Loucy (cell line): Measurements from ENCODE around the gene CUX1.
A peak's percentile ranks its signal among the peaks of the same experiment; 100 is the strongest.

Source experiments
- H2AFZ ChIP-seq: fragments of 200-600 bp; sonication (generic); 2 replicates; pipeline ENCODE4 v1.6.0; 2016; ENCODE audit warnings: antibody characterized with exemption, mild to moderate bottlenecking, low read length, moderate library complexity
- H3F3A ChIP-seq: fragments of 200-600 bp; 2 replicates; pipeline ENCODE4 v1.6.0; 2016; ENCODE audit warnings: antibody characterized with exemption, low read depth, mild to moderate bottlenecking
- H3K27me3 ChIP-seq: fragments of 200-600 bp; sonication (generic); 2 replicates; pipeline ENCODE4 v1.6.1; 2014; ENCODE audit warnings: low read length, mild to moderate bottlenecking; ENCODE audit not compliant: insufficient read depth, poor library complexity, severe bottlenecking
- H3K36me3 ChIP-seq: fragments of 200-600 bp; sonication (generic); 2 replicates; pipeline ENCODE4 v1.6.1; 2016; ENCODE audit warnings: low read length; ENCODE audit not compliant: insufficient read depth
- H3K4me1 ChIP-seq: fragments of 200-600 bp; sonication (generic); 2 replicates; pipeline ENCODE4 v1.5.1; 2014; ENCODE audit warnings: low read length, mild to moderate bottlenecking; ENCODE audit not compliant: insufficient read depth, poor library complexity, severe bottlenecking
- H3K4me2 ChIP-seq: fragments of 200-600 bp; sonication (generic); 2 replicates; pipeline ENCODE4 v1.6.0; 2014; ENCODE audit warnings: antibody characterized with exemption, low read length, low read depth, mild to moderate bottlenecking; ENCODE audit not compliant: poor library complexity, severe bottlenecking
- H3K4me3 ChIP-seq: fragments of 200-600 bp; sonication (generic); 2 replicates; pipeline ENCODE4 v1.5.1; 2014; ENCODE audit warnings: low read length, mild to moderate bottlenecking, mixed read lengths; ENCODE audit not compliant: poor library complexity, severe bottlenecking
- H3K79me2 ChIP-seq: fragments of 200-600 bp; sonication (generic); 2 replicates; pipeline ENCODE4 v1.6.1; 2014; ENCODE audit warnings: low read length; ENCODE audit not compliant: insufficient read depth
- H3K9ac ChIP-seq: fragments of 200-600 bp; sonication (generic); 2 replicates; pipeline ENCODE4 v1.6.0; 2014; ENCODE audit warnings: mild to moderate bottlenecking, low read depth, low read length, moderate library complexity; ENCODE audit not compliant: poor library complexity, severe bottlenecking
- H3K9me2 ChIP-seq: fragments of 200-600 bp; sonication (generic); replicated peaks from 2 replicates; pipeline ENCODE4 v1.6.1; 2016; ENCODE audit warnings: low read depth, low read length, mixed read lengths
- H3K9me3 ChIP-seq: fragments of 200-600 bp; sonication (generic); 2 replicates; pipeline ENCODE4 v1.6.1; 2014; ENCODE audit warnings: mild to moderate bottlenecking, antibody characterized with exemption, low read length, low read depth; ENCODE audit not compliant: insufficient read depth
- H4K20me1 ChIP-seq: fragments of 200-600 bp; sonication (generic); 2 replicates; pipeline ENCODE4 v1.6.0; 2014; ENCODE audit warnings: antibody characterized with exemption, low read length, mild to moderate bottlenecking; ENCODE audit not compliant: insufficient read depth, poor library complexity, severe bottlenecking
- CTCF ChIP-seq: fragments of 200-600 bp; sonication (generic); conservative IDR thresholded peaks from 2 replicates; pipeline ENCODE4 v1.5.1; 2014; ENCODE audit warnings: mild to moderate bottlenecking, antibody characterized with exemption, low read length
- EZH2phosphoT487 ChIP-seq: fragments of 200-600 bp; IDR thresholded peaks from 2 replicates; pipeline ENCODE4 v1.6.1; 2018; ENCODE audit warnings: antibody characterized with exemption, mild to moderate bottlenecking, moderate library complexity, borderline replicate concordance

Gene CUX1

DNA sequence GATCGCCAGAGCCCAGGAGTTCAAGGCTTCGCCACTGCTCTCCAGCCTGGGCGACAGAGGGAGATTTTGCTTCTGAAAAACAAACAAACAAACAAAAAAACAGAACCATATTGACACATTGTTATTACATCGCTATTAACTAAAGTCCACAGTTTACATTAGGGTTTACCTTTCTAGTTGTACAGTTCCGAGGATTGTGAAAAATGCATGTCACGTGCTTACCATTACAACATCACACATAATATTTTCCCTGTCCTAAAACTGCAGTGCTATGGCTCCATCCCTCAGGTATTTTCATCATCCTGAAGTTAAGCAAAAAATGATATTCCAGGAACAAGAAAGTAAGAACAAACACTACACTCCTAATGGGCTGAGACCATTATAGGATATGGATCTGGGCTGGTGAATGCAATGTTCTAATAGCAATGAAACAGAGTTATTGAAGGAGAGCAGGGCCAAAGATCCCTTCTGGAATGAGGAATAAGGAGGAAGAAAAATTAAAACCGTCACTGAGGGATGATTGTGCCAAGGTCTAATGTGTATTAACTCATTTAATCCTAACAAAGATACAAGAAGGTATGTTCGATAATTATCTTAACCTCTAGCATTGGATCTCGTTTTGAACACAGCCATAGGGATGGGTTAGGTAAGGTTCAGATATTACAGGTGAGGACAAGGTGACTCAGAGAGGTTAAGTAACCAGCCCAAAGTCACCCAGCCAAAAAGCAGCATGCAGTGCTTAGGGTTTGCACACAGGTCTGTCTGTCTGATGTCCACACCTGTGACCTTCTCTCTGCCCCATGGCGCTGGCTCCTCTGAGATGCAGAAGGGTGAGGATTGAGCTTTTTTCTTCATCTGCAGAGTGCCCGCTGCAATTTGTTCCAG, 14.0 kb upstream of the CUX1 start:
- no peaks in the 10 kb centered on the region for H3F3A ChIP-seq
- no peak overlapping the region for H3K4me2 ChIP-seq
- H4K20me1 ChIP-seq, result no peaks in the 10 kb centered on the region
- H2AFZ ChIP-seq, result peak overlapping the region; percentile 62
- no peaks in the 10 kb centered on the region for H3K79me2 ChIP-seq
- no peak for TF ChIP-seq EZH2phosphoT487
- TF ChIP-seq CTCF, result no peak
- H3K4me3 ChIP-seq, result no peak overlapping the region
- H3K36me3 ChIP-seq, result no peaks in the 10 kb centered on the region
- H3K9me3 ChIP-seq, result no peaks in the 10 kb centered on the region
- H3K4me1 ChIP-seq, result peaks cover 6% of the 10 kb centered on the region
- no peaks in the 10 kb centered on the region for H3K9me2 ChIP-seq
- no peaks in the 10 kb centered on the region for H3K27me3 ChIP-seq
- no peak overlapping the region for H3K9ac ChIP-seq

GRCh38 chr7:101804088-101804963, 13.1 kb upstream of the CUX1 start:
- Histone ChIP-seq H3K36me3 (no peaks in the 10 kb centered on the region), H3K27me3 (no peaks in the 10 kb centered on the region), H3K9me2 (no peaks in the 10 kb centered on the region), H4K20me1 (no peaks in the 10 kb centered on the region), H3K9me3 (no peaks in the 10 kb centered on the region), H3K79me2 (no peaks in the 10 kb centered on the region), H3K4me1 (peaks cover 9% of the 10 kb centered on the region), H3K9ac (no peak overlapping the region), H3F3A (no peaks in the 10 kb centered on the region), H3K4me3 (no peak overlapping the region), H3K4me2 (no peak overlapping the region), H2AFZ (peak overlapping the region; percentile 62)
- TF ChIP-seq EZH2phosphoT487 (no peak), CTCF (no peak)

DNA sequence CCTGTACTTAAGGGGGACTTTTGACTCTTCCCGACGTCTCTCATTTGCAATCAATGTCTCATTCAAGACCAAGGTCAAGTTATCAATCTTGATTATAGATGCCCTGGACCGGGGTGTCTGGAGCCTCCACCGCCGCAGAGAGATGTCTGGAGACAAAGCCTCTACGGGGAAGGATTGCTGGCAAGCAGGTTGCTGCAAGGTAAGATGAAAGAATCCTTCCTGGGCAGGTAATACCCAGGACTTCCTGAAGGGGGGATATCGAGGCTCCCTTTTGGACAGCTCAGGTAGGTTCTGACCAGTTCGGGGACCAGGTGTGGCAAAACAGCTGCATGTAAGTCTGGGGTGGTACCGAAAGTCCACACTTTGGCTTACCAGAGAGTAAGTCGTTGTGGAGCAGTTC, 12.5 kb upstream of the CUX1 start:
- Histone ChIP-seq H3K79me2 (no peaks in the 10 kb centered on the region), H3K36me3 (no peaks in the 10 kb centered on the region), H3K27me3 (no peaks in the 10 kb centered on the region), H4K20me1 (no peaks in the 10 kb centered on the region), H3K9ac (no peak overlapping the region), H3K9me3 (no peaks in the 10 kb centered on the region), H3F3A (no peaks in the 10 kb centered on the region), H3K4me3 (no peak overlapping the region), H2AFZ (no peak overlapping the region), H3K4me1 (peaks cover 9% of the 10 kb centered on the region), H3K9me2 (no peaks in the 10 kb centered on the region), H3K4me2 (no peak overlapping the region)
- no peak for TF ChIP-seq EZH2phosphoT487
- TF ChIP-seq CTCF, result peak; percentile 49
